GM12878 (cell line): Measurements from ENCODE around the gene OR4D2.

Source experiments
- EP300 ChIP-seq, 2 experiments: fragments of 150-350 bp in 1 of 2; IDR thresholded peaks; 2 replicates each; pipeline ENCODE4 v1.6.1; 2011 to 2012; ENCODE audit warnings: low read depth in 2 of 2, low read length in 2 of 2, borderline replicate concordance in 1 of 2, improper control_type of control experiment in 1 of 2, inconsistent platforms in 1 of 2; ENCODE audit not compliant: control insufficient read depth in 1 of 2
- EZH2 ChIP-seq: IDR thresholded peaks from 2 replicates; pipeline ENCODE4 v1.6.1; 2012; ENCODE audit warnings: low read depth, mild to moderate bottlenecking, control low read depth, inconsistent platforms, low read length, borderline replicate concordance; ENCODE audit not compliant: control insufficient read depth
- RAD21 ChIP-seq: IDR thresholded peaks from 2 replicates; pipeline ENCODE4 v1.6.1; 2011; ENCODE audit warnings: mild to moderate bottlenecking, low read depth, low read length, moderate library complexity; ENCODE audit not compliant: insufficient read depth

DNA sequence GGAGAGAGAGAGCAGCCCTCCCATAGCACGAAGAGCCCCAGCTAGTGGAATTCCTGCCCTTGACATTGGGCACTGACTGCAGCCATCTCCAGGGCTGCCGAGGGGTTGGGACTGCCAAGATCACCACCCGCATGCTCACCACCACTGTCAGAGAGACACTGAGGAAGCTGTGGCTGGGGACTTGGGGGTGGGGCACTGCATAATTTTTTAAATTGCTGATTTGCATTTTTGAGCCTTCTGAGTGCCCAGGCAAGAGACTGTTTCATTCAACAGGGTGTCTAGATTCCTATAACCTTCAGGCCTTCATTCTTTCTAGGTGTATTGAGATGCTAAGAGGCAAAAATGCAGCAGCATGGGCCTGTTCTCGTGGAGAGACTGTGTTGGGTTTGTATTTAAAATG lies 16.7 kb downstream of the OR4D2 start:
- no peak for TF ChIP-seq RAD21
- TF ChIP-seq EZH2 = no peak
- TF ChIP-seq EP300 (IDR thresholded peaks at IDR 0.05; ENCODE audit: borderline replicate concordance in 1 of 2, control insufficient read depth in 1 of 2, low read depth in 2 of 2, low read length in 2 of 2) = no peak
